Measurements from ENCODE around the gene AUTS2. TPM values are rescaled to one million over a fixed set of nuclear protein-coding genes. Genes with fewer than 3 reads are reported as not detected.

The AUTS2 gene
- total RNA-seq, 1 experiment from 2014 or later: 50.0 TPM

DNA sequence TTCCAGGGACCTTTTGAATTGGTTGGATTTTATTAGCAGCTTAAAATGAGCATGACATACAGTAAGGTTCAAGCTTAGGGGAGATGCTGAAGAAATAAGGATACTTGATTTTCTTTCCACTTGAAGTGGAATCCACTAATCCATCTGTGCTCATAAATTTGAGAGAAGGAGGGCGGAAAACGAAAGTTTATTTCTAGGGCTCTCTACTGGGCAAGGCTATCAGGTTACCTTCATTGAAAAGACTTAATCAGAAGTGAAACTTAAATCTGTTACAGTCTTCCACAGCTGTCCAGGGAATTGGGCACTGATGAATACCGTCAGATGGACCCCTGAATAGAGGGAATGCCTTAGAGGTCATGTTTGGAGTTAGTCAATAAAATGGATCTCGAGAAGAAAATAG, 21.8 kb downstream of the AUTS2 start (continued):
- TF ChIP-seq, protein P1, sequence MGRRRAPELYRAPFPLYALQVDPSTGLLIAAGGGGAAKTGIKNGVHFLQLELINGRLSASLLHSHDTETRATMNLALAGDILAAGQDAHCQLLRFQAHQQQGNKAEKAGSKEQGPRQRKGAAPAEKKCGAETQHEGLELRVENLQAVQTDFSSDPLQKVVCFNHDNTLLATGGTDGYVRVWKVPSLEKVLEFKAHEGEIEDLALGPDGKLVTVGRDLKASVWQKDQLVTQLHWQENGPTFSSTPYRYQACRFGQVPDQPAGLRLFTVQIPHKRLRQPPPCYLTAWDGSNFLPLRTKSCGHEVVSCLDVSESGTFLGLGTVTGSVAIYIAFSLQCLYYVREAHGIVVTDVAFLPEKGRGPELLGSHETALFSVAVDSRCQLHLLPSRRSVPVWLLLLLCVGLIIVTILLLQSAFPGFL (CRISPR knock-in tag; IDR thresholded peaks at IDR 0.05; ENCODE audit: borderline replicate concordance): no peak
- TF ChIP-seq ESRRA (CRISPR knock-in tag; IDR thresholded peaks at IDR 0.05; ENCODE audit: borderline replicate concordance): no peak
- TF ChIP-seq, protein P2, sequence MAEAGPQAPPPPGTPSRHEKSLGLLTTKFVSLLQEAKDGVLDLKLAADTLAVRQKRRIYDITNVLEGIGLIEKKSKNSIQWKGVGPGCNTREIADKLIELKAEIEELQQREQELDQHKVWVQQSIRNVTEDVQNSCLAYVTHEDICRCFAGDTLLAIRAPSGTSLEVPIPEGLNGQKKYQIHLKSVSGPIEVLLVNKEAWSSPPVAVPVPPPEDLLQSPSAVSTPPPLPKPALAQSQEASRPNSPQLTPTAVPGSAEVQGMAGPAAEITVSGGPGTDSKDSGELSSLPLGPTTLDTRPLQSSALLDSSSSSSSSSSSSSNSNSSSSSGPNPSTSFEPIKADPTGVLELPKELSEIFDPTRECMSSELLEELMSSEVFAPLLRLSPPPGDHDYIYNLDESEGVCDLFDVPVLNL (CRISPR knock-in tag; IDR thresholded peaks at IDR 0.05; ENCODE audit: borderline replicate concordance, low read depth): no peak

GRCh38 chr7:69620650-69621049, 22.4 kb downstream of the AUTS2 start:
- H3K36me3 Mint-ChIP-seq: no peaks in the 10 kb centered on the region
- no peak overlapping the region for H3K27ac Mint-ChIP-seq
- no peak for ATAC-seq
- ChIA-PET CTCF (no interaction called here), POLR2A (no interaction called here)
- H3K4me1 Mint-ChIP-seq: peaks cover 63% of the 10 kb centered on the region
- DNase-seq (ENCODE audit: low spot score): no peak
- no peaks in the 10 kb centered on the region for H3K27me3 Mint-ChIP-seq (ENCODE audit: low read depth)
- no peaks in the 10 kb centered on the region for H3K9me3 Mint-ChIP-seq
- TF ChIP-seq ESRRA (CRISPR knock-in tag; IDR thresholded peaks at IDR 0.05; ENCODE audit: borderline replicate concordance): no peak
- TF ChIP-seq, protein P3, sequence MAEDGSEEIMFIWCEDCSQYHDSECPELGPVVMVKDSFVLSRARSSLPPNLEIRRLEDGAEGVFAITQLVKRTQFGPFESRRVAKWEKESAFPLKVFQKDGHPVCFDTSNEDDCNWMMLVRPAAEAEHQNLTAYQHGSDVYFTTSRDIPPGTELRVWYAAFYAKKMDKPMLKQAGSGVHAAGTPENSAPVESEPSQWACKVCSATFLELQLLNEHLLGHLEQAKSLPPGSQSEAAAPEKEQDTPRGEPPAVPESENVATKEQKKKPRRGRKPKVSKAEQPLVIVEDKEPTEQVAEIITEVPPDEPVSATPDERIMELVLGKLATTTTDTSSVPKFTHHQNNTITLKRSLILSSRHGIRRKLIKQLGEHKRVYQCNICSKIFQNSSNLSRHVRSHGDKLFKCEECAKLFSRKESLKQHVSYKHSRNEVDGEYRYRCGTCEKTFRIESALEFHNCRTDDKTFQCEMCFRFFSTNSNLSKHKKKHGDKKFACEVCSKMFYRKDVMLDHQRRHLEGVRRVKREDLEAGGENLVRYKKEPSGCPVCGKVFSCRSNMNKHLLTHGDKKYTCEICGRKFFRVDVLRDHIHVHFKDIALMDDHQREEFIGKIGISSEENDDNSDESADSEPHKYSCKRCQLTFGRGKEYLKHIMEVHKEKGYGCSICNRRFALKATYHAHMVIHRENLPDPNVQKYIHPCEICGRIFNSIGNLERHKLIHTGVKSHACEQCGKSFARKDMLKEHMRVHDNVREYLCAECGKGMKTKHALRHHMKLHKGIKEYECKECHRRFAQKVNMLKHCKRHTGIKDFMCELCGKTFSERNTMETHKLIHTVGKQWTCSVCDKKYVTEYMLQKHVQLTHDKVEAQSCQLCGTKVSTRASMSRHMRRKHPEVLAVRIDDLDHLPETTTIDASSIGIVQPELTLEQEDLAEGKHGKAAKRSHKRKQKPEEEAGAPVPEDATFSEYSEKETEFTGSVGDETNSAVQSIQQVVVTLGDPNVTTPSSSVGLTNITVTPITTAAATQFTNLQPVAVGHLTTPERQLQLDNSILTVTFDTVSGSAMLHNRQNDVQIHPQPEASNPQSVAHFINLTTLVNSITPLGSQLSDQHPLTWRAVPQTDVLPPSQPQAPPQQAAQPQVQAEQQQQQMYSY (CRISPR knock-in tag; IDR thresholded peaks at IDR 0.05): no peak
- no peak overlapping the region for H3K4me3 Mint-ChIP-seq

DNA sequence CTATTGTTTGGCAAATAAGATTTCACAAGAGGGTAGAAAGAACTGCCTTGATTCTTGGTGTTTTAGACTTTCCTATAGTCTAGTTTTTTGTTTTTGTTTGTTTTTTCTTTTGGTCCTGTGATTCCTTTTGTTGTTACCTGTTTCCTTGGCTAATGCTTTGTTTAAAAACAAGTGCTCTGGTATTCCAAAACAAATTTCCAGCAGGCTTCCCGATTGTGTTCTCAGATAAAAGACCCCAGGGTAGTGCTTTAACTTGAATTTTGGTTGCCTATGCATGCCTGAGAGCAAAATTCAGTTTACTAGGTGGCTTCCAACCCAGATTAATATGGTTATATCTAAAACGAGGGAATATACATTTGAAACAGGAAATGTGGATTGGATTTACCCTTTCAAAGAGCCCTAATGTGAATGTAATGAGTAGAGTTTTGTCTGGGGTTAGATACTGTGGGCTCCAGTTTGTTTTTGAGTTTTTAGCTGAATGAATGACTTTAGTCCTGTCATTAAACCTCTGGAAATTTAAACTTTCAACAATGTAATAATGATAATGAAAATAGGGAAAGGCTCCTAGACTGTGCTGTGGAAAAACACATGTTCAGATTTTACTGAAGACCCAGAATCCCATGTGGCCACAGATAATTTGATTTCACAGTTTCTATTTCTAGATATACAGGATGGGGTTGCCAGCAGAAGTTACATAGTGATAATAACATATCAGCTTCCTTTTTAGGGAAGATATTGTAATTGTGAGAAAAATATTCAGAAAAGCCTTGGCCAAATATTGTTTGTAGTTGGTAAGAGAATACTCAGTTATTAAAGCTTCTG, 23.9 kb downstream of the AUTS2 start:
- Mint-ChIP-seq H3K9me3 (no peaks in the 10 kb centered on the region), H3K27ac (no peak overlapping the region), H3K36me3 (no peaks in the 10 kb centered on the region), H3K4me3 (no peak overlapping the region), H3K4me1 (peaks cover 63% of the 10 kb centered on the region), H3K27me3 (ENCODE audit: low read depth) (no peaks in the 10 kb centered on the region)
- DNase-seq (ENCODE audit: low spot score): no peak
- ChIA-PET POLR2A (no interaction called here), CTCF (no interaction called here)
- ATAC-seq: peak; percentile 34
- TF ChIP-seq NFE2L1 (CRISPR knock-in tag; IDR thresholded peaks at IDR 0.05) (no peak), FOXP4 (CRISPR knock-in tag; IDR thresholded peaks at IDR 0.05) (peak; percentile 24; the same call in 1 of the 2 replicates)

GRCh38 chr7:69622960-69623359, 24.7 kb downstream of the AUTS2 start:
- ChIA-PET CTCF (no interaction called here), POLR2A (no interaction called here)
- TF ChIP-seq EMX1 (CRISPR knock-in tag; IDR thresholded peaks at IDR 0.05): no peak
- TF ChIP-seq GABPB1 (CRISPR knock-in tag; IDR thresholded peaks at IDR 0.05): no peak
- TF ChIP-seq OVOL2 (CRISPR knock-in tag; IDR thresholded peaks at IDR 0.05; ENCODE audit: borderline replicate concordance): no peak
- TF ChIP-seq, protein P4, sequence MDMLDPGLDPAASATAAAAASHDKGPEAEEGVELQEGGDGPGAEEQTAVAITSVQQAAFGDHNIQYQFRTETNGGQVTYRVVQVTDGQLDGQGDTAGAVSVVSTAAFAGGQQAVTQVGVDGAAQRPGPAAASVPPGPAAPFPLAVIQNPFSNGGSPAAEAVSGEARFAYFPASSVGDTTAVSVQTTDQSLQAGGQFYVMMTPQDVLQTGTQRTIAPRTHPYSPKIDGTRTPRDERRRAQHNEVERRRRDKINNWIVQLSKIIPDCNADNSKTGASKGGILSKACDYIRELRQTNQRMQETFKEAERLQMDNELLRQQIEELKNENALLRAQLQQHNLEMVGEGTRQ (CRISPR knock-in tag; IDR thresholded peaks at IDR 0.05): no peak
- no peak for TF ChIP-seq ZNF121 (CRISPR knock-in tag; IDR thresholded peaks at IDR 0.05)
- no peak for TF ChIP-seq CREB1 (CRISPR knock-in tag; IDR thresholded peaks at IDR 0.05)
- no peak for TF ChIP-seq PRRX2 (CRISPR knock-in tag; IDR thresholded peaks at IDR 0.05)
- TF ChIP-seq GRHL2 (CRISPR knock-in tag; IDR thresholded peaks at IDR 0.05; ENCODE audit: insufficient replicate concordance, severe bottlenecking): no peak
- no peak for TF ChIP-seq ZNF416 (CRISPR knock-in tag; IDR thresholded peaks at IDR 0.05)
- no peak for TF ChIP-seq GTF2I (CRISPR knock-in tag; conservative IDR thresholded peaks at IDR 0.05)
- TF ChIP-seq ZBTB21 (CRISPR knock-in tag; IDR thresholded peaks at IDR 0.05; ENCODE audit: borderline replicate concordance): no peak
- TF ChIP-seq NR3C1 (CRISPR knock-in tag; conservative IDR thresholded peaks at IDR 0.05; ENCODE audit: low read depth): no peak
- TF ChIP-seq JAZF1 (CRISPR knock-in tag; IDR thresholded peaks at IDR 0.05): no peak
- no peak for ATAC-seq
- no peaks in the 10 kb centered on the region for H3K36me3 Mint-ChIP-seq
- DNase-seq (ENCODE audit: low spot score): no peak
- no peak overlapping the region for H3K27ac Mint-ChIP-seq
- peaks cover 55% of the 10 kb centered on the region for H3K4me1 Mint-ChIP-seq
- H3K9me3 Mint-ChIP-seq: no peaks in the 10 kb centered on the region
- H3K4me3 Mint-ChIP-seq: no peak overlapping the region
- H3K27me3 Mint-ChIP-seq (ENCODE audit: low read depth): no peaks in the 10 kb centered on the region
